RWPE1 (cell line): ENCODE results near the gene PXDN.
A peak's percentile ranks its signal among the peaks of the same experiment; 100 is the strongest.
"Not testable (repeated sequence)": the region's sequence is repeated elsewhere in the genome, so short reads cannot be mapped to it uniquely, and the experiment has no call there.

ENCODE experiments used
- CTCF ChIA-PET: fragments of 350-600 bp; sonication (Branson Sonifier 250); formaldehyde crosslinking; extraction: SDS; loops from one replicate; lab custom pipeline; 2021; lab: Yijun Ruan, JAX
- POLR2A ChIA-PET: fragments of 400-600 bp; formaldehyde crosslinking; extraction: SDS; loops from one replicate; lab custom pipeline; 2020; ENCODE audit warnings: antibody characterized with exemption; ENCODE audit not compliant: low non-redundant PET; lab: Yijun Ruan, JAX
- DNase-seq: peaks from one replicate; pipeline ENCODE4 v3.0.0; 2012; ENCODE audit warnings: low spot score
- H3K27ac ChIP-seq: fragments of 450-650 bp; 2 replicates; pipeline ENCODE4 v1.5.1; 2017
- TF ChIP-seq, protein P1 (sequence below): fragments of 450-650 bp; conservative IDR thresholded peaks from 2 replicates; pipeline ENCODE4 v1.5.1; 2017; ENCODE audit warnings: low read depth, mild to moderate bottlenecking

Gene PXDN

DNA sequence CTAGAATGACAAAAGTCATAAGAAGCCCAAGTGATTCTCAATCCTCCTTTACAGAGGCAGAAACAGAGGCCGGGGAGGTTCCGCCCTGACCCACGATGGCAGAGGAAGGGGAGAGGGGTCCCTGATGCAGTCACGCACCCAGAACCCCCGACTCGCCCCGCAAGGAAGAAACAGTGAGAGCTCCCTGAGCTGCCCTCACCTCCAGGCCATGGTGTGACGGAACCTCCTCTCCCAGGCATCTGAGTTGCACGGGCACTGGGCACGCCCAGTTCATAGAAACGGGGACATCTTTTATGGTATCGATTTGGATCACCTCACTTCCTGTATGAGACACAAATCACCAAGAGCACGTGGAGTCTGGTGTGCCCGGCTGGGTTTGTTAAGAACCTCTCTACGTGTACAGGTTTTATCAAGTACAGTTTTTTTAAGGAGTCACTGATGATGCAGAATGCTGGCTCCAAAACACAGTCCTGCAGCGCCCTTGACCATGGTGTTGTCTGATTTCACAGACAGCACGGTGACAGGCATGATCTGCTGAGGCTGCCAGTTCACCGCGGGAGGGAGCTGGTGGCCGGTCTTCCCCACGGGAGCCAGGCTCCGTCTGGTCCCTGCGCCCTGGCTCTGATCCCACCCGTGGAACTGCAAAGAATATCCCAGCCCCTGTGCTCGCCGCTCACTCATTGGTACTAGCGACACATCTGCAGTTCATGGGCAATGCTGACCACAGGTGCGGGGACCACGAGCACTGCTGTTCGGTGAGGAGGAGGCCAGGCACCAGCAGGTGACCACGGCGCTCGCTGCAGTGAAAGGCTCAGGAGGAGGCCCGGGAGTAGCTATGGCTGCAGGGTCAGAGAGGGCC lies 35.6 kb downstream of the PXDN start:
- TF ChIP-seq, protein P1, sequence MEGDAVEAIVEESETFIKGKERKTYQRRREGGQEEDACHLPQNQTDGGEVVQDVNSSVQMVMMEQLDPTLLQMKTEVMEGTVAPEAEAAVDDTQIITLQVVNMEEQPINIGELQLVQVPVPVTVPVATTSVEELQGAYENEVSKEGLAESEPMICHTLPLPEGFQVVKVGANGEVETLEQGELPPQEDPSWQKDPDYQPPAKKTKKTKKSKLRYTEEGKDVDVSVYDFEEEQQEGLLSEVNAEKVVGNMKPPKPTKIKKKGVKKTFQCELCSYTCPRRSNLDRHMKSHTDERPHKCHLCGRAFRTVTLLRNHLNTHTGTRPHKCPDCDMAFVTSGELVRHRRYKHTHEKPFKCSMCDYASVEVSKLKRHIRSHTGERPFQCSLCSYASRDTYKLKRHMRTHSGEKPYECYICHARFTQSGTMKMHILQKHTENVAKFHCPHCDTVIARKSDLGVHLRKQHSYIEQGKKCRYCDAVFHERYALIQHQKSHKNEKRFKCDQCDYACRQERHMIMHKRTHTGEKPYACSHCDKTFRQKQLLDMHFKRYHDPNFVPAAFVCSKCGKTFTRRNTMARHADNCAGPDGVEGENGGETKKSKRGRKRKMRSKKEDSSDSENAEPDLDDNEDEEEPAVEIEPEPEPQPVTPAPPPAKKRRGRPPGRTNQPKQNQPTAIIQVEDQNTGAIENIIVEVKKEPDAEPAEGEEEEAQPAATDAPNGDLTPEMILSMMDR, result no peak
- ChIA-PET POLR2A (no interaction called here), CTCF (interaction anchor here (0.7 to 1.2 kb wide), 4 partner anchors 8 to 160 kb away, joined by 3 to 4 read pairs (median 3); no protein-coding TSS in a partner anchor)
- no peak for DNase-seq
- H3K27ac ChIP-seq, result peak overlapping the region; percentile 100

DNA sequence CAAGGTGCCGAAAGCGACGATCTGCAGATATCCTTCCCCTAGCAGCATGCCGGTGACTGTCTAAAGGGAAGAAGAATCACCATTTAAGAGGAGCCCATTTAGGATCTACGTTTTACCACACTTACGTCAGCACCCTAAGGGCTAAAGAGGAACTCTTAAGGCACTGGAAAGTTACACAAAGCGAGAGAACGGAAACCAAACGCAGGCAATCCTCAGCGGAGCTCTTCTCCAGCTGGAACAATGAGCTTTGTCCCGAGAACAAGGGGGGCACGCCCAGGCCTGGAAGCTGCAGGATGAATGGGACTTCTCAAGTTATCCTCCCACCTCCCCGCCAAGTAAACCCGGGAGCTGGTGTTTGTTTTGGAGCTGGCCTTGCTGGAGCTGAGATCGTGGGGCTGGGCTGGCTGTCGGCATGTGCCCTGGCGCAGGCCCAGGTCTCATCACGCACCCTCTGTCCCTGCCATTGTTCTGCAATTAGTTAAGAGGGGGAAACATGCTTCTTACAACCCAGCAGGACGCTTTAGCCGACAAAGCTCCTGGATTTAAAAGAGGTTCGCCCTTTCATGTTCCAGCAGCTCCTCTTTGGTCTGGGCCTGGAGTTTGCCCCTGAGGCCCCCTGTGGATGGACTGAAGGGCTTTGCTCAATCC lies 36.4 kb downstream of the PXDN start:
- ChIA-PET CTCF (interaction anchor here (0.7 to 1.2 kb wide), 3 partner anchors 9 to 43 kb away, joined by 3 to 4 read pairs (median 3); no protein-coding TSS in a partner anchor), POLR2A (no interaction called here)
- peak; percentile 68 for DNase-seq
- TF ChIP-seq, protein P1, result no peak
- peak overlapping the region; percentile 100 for H3K27ac ChIP-seq

DNA sequence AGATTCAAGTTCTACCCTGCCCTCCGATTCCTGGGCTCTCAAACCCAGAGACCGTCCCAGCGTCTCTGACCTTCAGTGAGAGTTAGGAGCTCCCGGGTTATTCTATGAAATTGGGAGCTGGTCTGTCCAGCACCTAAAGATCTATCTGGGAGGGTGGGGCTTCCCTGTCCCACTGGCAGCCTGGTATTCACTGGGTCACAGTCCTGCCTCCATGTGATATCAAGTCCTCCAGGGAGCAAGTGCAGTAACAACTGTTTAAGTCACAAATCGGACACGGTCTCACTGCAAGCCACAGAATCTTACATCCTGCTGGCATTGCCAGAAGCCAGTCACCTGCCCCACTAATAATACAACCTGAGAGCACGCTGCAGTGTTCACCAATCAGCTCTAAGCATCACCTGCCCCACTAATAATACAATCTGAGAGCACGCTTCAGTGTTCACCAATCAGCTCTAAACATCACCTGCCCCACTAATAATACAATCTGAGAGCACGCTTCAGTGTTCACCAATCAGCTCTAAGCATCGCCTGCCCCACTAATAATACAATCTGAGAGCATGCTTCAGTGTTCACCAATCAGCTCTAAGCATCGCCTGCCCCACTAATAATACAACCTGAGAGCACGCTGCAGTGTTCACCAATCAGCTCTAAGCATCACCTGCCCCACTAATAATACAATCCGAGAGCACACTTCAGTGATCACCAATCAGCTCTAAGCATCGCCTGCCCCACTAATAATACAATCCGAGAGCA lies 38.0 kb downstream of the PXDN start:
- CTCF ChIA-PET, POLR2A ChIA-PET, DNase-seq: not testable (repeated sequence)
- H3K27ac ChIP-seq, result peak overlapping the region; percentile 79

DNA sequence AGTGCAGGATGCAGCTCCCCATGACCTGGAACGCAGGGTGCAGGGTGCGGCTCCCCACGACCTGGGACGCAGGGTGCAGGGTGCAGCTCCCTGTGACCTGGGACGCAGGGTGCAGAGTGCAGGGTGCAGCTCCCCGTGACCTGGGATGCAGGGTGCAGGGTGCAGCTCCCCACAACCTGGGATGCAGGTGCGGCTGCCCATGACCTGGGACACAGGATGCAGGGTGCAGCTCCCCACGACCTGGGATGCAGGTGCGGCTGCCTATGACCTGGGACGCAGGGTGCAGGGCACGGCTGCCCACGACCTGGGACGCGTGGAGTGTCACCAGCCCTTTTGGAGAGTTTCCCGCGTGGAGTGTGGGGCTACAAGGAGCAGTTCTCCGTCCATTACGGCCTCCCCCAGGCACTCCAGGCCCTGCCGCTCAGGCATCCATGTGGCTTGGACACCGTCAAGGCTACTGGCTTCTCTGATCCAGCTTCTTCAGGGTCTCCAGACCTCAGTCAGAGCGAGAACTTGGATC lies 38.7 kb downstream of the PXDN start:
- TF ChIP-seq, protein P1, result no peak
- CTCF ChIA-PET, result no interaction called here
- no peak for DNase-seq
- peak overlapping the region; percentile 79 for H3K27ac ChIP-seq
- POLR2A ChIA-PET, result no interaction called here

DNA sequence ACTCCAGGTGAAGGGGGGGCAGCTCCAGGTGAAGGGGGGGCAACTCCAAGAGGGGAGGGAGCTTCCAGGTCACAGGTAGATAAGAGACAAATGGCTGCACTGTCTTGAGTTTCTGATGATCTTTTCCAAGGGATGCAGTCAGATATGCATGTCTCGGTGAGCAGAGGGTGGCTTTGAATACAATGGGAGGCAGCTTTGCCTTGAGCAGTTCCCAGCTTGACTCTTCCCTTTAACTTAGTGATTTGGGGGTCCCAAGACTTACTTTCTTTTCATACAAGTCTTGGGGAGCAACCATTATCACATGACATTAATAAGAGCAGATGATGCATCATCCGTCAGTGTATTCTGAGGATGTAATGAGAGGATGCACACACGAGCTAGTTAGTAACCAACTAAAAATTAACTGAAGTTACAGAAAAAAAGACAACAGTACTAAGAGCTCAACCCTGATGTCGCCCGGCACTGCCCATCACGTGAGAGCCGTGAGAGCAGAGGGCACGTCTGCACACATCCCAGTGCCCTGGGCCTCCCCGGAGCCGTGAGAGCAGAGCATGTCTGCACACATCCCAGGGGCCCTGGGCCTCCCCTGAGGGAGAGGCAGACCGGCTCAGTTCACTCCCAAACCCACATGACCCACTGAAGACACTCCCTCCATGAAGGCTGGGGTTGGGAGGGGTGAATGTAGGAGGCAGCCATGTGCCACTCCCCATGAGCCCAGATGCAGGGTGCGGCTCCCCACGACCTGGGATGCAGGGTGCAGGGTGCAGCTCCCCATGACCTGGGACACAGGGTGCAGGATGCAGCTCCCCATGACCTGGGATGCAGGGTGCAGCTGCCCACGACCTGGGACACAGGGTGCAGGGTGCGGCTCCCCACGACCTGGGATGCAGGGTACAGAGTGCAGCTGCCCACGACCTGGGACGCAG lies 39.4 kb downstream of the PXDN start:
- DNase-seq, result peak; percentile 89
- ChIA-PET POLR2A (interaction anchor here (0.7 kb wide), 1 partner anchor 13 kb away, joined by 4 read pairs; no protein-coding TSS in a partner anchor), CTCF (no interaction called here)
- peak overlapping the region; percentile 79 for H3K27ac ChIP-seq
- TF ChIP-seq, protein P1, result no peak

DNA sequence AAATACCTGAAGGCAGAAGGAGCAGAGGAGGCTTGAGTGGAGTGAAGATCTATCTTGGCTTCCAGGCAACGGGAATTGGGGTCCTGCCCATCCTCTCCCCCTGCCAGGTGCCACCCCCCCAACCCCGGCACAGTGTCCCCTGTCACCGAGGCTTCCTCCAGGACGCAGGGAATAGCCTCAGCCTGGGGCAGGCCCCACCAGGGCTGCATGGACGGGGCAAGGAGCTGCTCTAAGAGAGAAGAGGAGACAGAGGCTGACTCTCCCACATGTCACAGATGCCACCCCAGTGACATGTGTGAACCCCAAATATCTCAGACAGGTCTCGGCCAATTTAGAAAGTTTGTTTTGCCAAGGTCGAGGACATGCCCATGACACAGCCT lies 42.1 kb downstream of the PXDN start:
- POLR2A ChIA-PET, result no interaction called here
- CTCF ChIA-PET, result interaction anchor here (0.6 kb wide), 1 partner anchor 49 kb away, joined by 3 read pairs; no protein-coding TSS in a partner anchor
- no peak for DNase-seq
- TF ChIP-seq, protein P1, result no peak
- H3K27ac ChIP-seq, result peak overlapping the region; percentile 75
